Erythroblast (primary cell): Measurements from ENCODE around the gene ATAD3C.
"Not testable (repeated sequence)": the region's sequence is repeated elsewhere in the genome, so short reads cannot be mapped to it uniquely, and the experiment has no call there.

ENCODE experiments used
- DNase-seq, 2 experiments: peaks; one replicate each; lab custom pipeline; 2025; lab: John Stamatoyannopoulos, UW
- GATA1 ChIP-seq: IDR thresholded peaks from 2 replicates; pipeline ENCODE4 v1.6.1; 2011; ENCODE audit warnings: low read depth, mild to moderate bottlenecking, control low read depth, low read length, moderate library complexity
- POLR2A ChIP-seq: IDR thresholded peaks from 2 replicates; pipeline ENCODE4 v1.6.1; 2011; ENCODE audit warnings: mild to moderate bottlenecking, low read length

Gene ATAD3C

DNA sequence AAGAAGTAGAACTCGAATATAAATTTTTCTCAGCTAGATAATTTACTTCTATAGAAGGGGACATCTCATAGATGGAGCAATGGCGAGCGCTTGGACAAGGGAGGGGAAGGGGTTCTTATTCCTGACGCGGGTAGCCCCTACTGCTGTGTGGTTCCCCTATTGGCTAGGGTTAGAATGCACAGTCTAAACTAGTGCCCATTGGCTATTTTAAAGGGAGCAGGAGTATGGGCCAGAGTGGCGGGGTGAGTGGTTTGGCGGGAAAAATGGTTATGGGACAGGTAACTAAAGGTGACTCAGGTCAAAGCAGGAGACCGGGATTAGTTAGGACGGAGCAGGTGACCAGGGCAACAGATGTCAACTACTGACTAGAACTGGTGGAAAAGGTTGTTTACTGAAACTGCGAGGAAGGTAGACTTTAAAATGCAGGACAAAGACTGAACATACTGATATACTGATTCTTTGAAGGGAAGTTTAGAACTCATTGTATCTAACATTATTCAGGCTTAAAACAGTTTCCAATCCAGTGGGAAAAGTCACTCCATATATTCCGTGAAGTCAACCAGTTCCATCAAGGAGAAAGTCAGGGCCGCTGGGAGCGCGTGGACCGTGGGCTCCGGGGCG is 61.5 kb downstream of the ATAD3C start:
- TF ChIP-seq POLR2A = no peak
- peak; percentile 70 to 78 for DNase-seq

DNA sequence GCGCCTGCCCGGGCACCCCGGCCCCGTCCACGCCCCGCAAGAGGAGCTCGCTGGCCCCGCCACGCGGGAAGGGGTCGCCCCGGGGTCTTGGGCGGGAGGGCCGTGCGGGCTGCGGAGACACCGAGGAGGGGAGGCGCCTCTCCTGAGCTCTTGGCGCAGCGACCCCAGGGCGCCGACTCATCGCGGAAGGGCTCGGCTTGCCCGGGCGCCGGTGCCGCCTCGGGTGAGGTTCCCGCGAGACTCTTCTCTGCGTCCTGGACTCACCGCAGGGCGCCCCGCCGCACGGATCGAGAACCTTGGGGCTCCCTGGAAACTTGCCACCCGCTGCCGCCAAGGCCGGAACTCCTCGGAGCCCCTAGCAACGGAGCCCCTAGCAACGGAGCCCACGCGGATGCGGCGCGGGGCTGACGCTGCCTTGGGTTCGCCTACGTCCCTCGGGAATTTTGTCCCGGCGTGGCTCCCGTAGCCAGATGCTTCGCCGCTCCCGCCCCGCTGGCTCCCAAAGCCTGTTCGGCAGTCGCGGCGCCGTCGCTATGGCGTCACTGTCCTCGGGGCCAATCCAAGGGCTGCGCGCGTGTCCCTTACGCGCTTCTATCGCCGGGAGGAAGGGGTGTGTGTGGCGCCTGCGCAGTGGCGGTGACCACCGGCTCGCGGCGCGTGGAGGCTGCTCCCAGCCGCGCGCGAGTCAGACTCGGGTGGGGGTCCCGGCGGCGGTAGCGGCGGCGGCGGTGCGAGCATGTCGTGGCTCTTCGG is 62.2 kb downstream of the ATAD3C start, which contains the start of gene ATAD3A:
Gene ATAD3A (plus strand): TSS at position 630 of the 753 bp plus-strand sequence. CDS start 107 bp downstream, at position 737.
- DNase-seq = peak; percentile 98 to 99
- no peak for TF ChIP-seq GATA1
- TF ChIP-seq POLR2A = peak; percentile 90

DNA sequence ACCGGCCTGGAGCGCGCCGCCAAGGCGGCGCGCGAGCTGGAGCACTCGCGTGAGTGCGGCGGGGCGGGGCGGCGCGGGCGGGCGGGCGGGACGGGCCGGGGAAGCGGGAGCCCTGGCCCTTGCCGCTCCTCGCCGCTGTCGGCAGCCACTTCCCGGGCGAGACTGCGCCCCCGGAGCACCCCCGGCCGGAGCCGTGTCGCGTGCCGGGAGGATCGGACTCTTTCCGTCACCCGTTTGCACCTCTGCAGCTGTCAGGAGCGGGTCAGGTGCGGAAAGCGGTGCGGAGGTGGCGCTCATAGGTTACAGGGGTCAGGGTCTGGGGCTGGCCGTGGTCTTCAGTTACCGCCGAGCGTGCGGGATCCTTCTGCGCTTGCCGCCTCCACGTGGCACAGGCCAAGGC is 62.9 kb downstream of the ATAD3C start:
- peak; percentile 34 to 50 for DNase-seq

DNA sequence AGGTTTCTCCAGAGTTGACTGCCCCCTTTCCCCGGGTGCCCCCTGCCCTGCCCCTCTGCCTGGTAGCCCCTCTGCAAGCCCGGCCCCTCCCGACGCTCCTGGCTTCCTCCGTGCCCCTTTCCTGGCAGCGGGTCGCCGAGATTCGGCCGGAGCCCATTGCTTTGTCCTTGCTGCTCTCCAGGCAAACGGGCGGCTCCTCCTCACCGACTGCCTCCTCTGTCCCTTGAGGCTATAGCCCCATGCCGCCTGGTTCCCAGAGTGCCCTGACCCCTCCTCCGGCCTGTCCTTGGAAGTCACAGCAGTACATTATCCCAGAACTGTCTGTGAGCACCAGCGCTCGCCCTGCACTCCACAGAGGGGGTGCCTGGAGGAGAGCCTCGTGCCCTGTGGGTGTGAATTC is 64.2 kb downstream of the ATAD3C start:
- not testable (repeated sequence) for DNase-seq

DNA sequence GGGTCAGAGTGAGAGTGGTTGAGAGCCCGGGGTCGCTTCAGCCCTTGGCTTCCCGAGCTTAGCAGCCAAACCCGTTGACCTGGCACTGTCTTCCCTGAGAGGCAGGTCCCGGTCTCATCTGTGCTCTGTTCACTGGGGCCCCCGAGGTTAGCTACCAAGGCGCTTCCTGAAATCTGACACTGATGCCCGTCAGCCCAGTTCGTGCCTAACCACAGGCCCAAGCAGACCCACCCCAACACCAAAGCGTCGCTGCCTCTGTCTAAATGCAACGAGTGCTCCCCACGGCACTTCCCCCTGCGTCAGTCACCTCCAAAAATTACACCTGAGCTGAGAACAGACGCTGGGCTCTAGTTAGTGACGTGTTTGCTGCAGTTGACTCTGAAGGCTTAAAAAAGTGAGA is 64.9 kb downstream of the ATAD3C start:
- DNase-seq = not testable (repeated sequence)

DNA sequence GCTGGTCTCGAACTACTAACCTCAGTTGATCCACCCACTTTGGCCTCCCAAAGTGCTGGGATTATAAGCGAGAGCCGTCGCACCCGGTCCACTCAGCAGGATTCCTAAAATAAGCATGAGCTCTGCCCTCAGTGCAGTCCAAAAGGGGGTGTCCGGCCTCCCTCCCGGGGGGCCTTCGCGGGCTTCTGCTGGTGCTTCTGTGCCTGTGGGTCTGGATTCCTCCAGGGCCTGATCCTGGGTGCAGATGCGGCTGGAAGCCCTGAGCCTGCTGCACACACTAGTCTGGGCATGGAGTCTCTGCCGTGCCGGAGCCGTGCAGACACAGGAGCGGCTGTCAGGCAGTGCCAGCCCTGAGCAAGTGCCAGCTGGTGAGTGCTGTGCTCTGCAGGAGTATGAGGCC is 67.4 kb downstream of the ATAD3C start:
- DNase-seq = not testable (repeated sequence)

DNA sequence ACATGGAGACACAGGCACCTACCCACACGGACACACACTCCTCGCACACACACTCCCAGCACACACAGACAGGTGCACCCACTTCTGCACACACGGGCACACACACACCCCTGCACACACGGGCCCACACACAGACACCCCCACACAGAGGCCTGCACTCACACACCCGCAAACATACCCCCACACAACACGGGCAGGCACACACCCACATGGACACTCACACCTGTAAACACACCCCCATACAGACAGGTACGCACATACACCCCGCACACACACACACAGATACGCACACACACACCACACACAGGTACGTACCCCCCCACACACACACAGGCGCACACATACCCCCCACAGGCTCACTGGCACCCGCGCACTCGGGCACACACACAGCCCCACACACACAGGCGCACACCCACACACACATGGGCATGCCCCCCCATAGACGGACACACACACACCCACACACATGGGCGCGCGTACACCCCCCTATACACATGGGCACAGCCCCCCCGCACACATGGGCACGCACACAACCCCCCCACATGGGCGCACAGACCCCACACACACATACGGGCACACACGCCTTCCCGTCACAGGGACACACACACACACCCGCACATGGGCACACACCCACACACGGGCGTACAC is 68.6 kb downstream of the ATAD3C start:
- TF ChIP-seq POLR2A (no peak), GATA1 (no peak)
- DNase-seq = no peak

DNA sequence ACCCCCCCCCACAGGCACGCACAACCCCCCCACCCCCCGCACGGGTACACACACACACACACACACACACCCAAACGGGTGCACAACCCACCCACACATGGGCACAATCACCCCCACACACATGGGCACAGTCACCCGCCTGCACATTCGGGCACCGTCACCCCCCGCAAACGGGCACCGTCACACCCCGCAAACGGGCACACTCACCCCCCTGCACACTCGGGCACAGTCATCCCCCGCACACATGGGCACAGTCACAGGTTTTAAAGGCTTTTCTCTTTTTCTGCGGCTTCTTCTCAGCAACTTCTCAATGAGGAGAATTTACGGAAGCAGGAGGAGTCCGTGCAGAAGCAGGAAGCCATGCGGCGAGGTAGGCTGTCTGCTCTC is 69.1 kb downstream of the ATAD3C start:
- DNase-seq = not testable (repeated sequence)
